Measurements from ENCODE around the gene SH2B3. TPM values are rescaled to one million over a fixed set of nuclear protein-coding genes. Genes with fewer than 3 reads are reported as not detected.

Gene SH2B3
- total and polyA plus RNA-seq, 2 experiments from 2014 or later: 8.1 to 59.3 TPM

DNA sequence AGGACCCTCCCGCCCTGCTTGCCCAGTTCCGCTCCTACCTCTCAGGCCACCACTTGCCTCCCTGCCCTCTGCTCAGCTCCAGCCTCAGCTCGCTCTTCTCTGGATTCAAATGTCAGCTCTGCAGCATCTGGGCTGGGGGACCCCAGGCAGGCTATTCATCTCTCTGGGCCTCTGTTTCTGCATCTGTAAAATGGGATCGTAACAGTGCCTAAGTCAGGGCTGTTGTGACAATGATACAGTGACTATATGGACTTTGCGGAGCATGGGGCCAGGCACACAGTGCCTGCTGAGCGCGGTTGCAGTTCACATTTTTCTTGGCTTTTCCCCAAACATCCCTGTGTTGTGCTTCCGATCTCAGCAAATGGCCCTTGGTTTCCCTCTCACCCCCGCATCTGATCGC is 39.6 kb upstream of the SH2B3 start (continued):
- TF ChIP-seq, protein P1, sequence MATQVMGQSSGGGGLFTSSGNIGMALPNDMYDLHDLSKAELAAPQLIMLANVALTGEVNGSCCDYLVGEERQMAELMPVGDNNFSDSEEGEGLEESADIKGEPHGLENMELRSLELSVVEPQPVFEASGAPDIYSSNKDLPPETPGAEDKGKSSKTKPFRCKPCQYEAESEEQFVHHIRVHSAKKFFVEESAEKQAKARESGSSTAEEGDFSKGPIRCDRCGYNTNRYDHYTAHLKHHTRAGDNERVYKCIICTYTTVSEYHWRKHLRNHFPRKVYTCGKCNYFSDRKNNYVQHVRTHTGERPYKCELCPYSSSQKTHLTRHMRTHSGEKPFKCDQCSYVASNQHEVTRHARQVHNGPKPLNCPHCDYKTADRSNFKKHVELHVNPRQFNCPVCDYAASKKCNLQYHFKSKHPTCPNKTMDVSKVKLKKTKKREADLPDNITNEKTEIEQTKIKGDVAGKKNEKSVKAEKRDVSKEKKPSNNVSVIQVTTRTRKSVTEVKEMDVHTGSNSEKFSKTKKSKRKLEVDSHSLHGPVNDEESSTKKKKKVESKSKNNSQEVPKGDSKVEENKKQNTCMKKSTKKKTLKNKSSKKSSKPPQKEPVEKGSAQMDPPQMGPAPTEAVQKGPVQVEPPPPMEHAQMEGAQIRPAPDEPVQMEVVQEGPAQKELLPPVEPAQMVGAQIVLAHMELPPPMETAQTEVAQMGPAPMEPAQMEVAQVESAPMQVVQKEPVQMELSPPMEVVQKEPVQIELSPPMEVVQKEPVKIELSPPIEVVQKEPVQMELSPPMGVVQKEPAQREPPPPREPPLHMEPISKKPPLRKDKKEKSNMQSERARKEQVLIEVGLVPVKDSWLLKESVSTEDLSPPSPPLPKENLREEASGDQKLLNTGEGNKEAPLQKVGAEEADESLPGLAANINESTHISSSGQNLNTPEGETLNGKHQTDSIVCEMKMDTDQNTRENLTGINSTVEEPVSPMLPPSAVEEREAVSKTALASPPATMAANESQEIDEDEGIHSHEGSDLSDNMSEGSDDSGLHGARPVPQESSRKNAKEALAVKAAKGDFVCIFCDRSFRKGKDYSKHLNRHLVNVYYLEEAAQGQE (IDR thresholded peaks at IDR 0.05; ENCODE audit: unreplicated experiment): no peak

DNA sequence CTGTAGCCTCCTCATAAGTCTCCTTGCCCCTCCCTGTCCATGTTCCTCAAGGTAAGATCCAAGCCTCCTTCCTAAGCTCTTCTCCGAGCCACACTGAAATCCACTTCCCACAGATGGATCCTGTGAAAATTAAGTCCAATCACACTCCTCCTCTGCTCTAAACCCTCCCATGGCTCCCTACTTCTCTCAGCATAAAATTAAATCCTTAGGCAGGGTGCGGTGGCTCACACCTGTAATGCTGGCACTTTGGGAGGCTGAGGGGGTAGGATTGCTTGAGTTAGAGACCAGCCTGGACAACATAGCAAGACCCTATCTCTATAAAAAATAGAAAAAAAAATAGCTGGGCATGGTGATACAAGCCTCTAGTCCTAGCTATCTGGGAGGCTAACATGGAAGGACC is 39.1 kb upstream of the SH2B3 start:
- Histone ChIP-seq H4K20me1 (replicated peaks; ENCODE audit: insufficient read depth) (0 out of 2 replicates have a peak, but pooled peaks cover 2% of the 10 kb centered on the region), H3K9me2 (ENCODE audit: insufficient read depth) (no peaks in the 10 kb centered on the region), H2AFZ (no peak overlapping the region), H3K4me2 (no peak overlapping the region), H3K27me3 (ENCODE audit: insufficient read depth) (peaks cover 9% of the 10 kb centered on the region; the same call in 1 of the 2 replicates), H3F3A (replicated peaks; ENCODE audit: low read depth) (no peaks in the 10 kb centered on the region), H3K27ac (ENCODE audit: low read depth) (no peak overlapping the region), H3K4me3 (no peak overlapping the region), H3K36me3 (ENCODE audit: insufficient read depth) (no peaks in the 10 kb centered on the region), H3K4me1 (ENCODE audit: insufficient read depth) (peaks cover 7% of the 10 kb centered on the region; the same call in 1 of the 2 replicates), H3K79me2 (replicated peaks; ENCODE audit: insufficient read depth) (no peaks in the 10 kb centered on the region)
- no peaks in the 10 kb centered on the region for H3K9me3 Mint-ChIP-seq
- ATAC-seq (no peak), DNase-seq (ENCODE audit: low spot score) (no peak)
- no peak overlapping the region; the same call in 2 of the 3 replicates for H3K4me3 Mint-ChIP-seq
- no peak overlapping the region for H3K27ac Mint-ChIP-seq
- no peaks in the 10 kb centered on the region for H3K36me3 Mint-ChIP-seq (ENCODE audit: low read depth)
- peaks cover 13% of the 10 kb centered on the region for H3K4me1 Mint-ChIP-seq
- peaks cover 21% of the 10 kb centered on the region for H3K27me3 Mint-ChIP-seq (ENCODE audit: insufficient read depth, low read depth, poor library complexity)
- TF ChIP-seq EZH2 (IDR thresholded peaks at IDR 0.05; ENCODE audit: low read depth, unreplicated experiment) (no peak), POLR2AphosphoS5 (IDR thresholded peaks at IDR 0.05; ENCODE audit: low read depth) (no peak), EZH2phosphoT487 (IDR thresholded peaks at IDR 0.05; ENCODE audit: unreplicated experiment) (no peak), ZNF331 (CRISPR knock-in tag; IDR thresholded peaks at IDR 0.05; ENCODE audit: low read depth) (no peak), CREB1 (CRISPR knock-in tag; IDR thresholded peaks at IDR 0.05; ENCODE audit: low read depth) (no peak), STAT1 (IDR thresholded peaks at IDR 0.05; ENCODE audit: unreplicated experiment) (no peak), ZNF114 (CRISPR knock-in tag; IDR thresholded peaks at IDR 0.05) (no peak)
- TF ChIP-seq, protein P1 (IDR thresholded peaks at IDR 0.05; ENCODE audit: unreplicated experiment): no peak
- TF ChIP-seq, protein P2, sequence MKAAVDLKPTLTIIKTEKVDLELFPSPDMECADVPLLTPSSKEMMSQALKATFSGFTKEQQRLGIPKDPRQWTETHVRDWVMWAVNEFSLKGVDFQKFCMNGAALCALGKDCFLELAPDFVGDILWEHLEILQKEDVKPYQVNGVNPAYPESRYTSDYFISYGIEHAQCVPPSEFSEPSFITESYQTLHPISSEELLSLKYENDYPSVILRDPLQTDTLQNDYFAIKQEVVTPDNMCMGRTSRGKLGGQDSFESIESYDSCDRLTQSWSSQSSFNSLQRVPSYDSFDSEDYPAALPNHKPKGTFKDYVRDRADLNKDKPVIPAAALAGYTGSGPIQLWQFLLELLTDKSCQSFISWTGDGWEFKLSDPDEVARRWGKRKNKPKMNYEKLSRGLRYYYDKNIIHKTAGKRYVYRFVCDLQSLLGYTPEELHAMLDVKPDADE (IDR thresholded peaks at IDR 0.05): no peak

Measured in GM23338 (cell line).